Effector memory CD8-positive, alpha-beta T cell (primary cell): ENCODE data around the gene DMWD.

Experiments used
- ATAC-seq: fragments of 150-1000 bp; cut with Tn5 transposase; replicated peaks from 2 replicates; pipeline ENCODE4 v1.10.0; 2021; ENCODE audit warnings: mild to moderate bottlenecking, moderate library complexity
- DNase-seq, 3 experiments: peaks; one replicate each; pipeline ENCODE4 v3.0.0; 2021
- H3K27ac Mint-ChIP-seq, 2 donors: one replicate each; pipeline ENCODE4 v1.8.0; 2022; ENCODE audit warnings: mild to moderate bottlenecking in 2 of 2, mixed read lengths in 2 of 2, moderate library complexity in 2 of 2
- H3K27me3 Mint-ChIP-seq, 2 donors: one replicate each; pipeline ENCODE4 v1.8.0; 2022; ENCODE audit warnings: mixed read lengths in 2 of 2
- H3K36me3 Mint-ChIP-seq: one replicate; pipeline ENCODE4 v1.8.0; 2022; ENCODE audit warnings: mild to moderate bottlenecking, moderate library complexity, mixed read lengths; ENCODE audit not compliant: insufficient read depth
- H3K4me1 Mint-ChIP-seq, 2 donors: one replicate each; pipeline ENCODE4 v1.8.0; 2022; ENCODE audit warnings: low read depth in 2 of 2, mixed read lengths in 2 of 2
- H3K4me3 Mint-ChIP-seq, 2 donors: one replicate each; pipeline ENCODE4 v1.8.0; 2022; ENCODE audit warnings: mild to moderate bottlenecking in 2 of 2, mixed read lengths in 2 of 2, moderate library complexity in 2 of 2
- H3K9me3 Mint-ChIP-seq, 2 donors: one replicate each; pipeline ENCODE4 v1.8.0; 2022; ENCODE audit warnings: mixed read lengths in 2 of 2

The DMWD gene

DNA sequence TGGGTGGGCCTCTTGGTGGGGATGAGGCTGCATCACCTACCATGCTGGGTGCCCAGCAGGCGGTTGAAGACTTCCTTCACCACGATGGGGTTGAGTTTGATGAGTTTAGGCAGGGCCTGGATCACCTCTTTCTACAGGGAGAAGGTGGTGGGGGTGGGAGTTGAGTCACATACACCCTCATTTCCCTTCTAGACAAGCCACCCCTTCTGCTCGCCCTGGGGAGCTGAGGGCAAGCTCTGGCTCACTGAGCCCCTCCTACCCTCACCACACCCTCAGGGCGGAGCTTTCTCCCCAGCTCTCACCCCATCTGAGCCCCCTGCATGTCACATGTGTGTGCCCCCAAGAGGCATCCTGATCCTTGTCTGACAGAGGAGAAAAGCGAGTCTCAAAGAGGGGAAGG is 30.1 kb upstream of the DMWD start:
- H3K36me3 Mint-ChIP-seq: peaks cover 14% of the 10 kb centered on the region
- DNase-seq (no peak), ATAC-seq (no peak)
- no peaks in the 10 kb centered on the region for H3K27me3 Mint-ChIP-seq
- H3K9me3 Mint-ChIP-seq: no peaks in the 10 kb centered on the region
- no peak overlapping the region for H3K4me3 Mint-ChIP-seq
- peaks cover 0 to 3% of the 10 kb centered on the region in 2 donors for H3K4me1 Mint-ChIP-seq
- H3K27ac Mint-ChIP-seq: no peak overlapping the region

DNA sequence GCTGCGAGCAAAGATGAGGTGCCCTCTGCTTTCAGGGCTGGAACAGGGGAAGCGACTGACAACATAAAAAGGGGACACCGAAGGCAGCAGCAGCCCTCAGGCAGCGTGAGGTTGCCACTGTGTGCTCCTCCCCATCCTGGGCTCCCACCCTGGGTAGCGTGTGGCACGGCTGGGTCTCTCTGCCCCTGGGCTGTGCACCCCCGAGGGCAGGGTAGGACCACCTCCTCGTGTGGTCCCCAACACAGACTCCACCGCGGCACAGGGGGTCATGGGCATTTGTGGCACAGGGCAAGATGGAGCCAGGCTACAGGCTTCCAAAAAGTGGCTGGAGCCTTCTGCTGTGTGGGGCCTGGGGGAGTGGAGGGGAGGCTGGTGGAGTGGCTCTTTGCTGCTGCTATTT is 28.9 kb upstream of the DMWD start:
- Mint-ChIP-seq H3K4me3 (no peak overlapping the region), H3K27ac (peak overlapping the region in 1 of 2 donors; percentile 41), H3K9me3 (no peaks in the 10 kb centered on the region), H3K36me3 (peaks cover 14% of the 10 kb centered on the region), H3K4me1 (peaks cover 0 to 5% of the 10 kb centered on the region in 2 donors), H3K27me3 (no peaks in the 10 kb centered on the region)
- ATAC-seq: no peak
- DNase-seq: no peak

DNA sequence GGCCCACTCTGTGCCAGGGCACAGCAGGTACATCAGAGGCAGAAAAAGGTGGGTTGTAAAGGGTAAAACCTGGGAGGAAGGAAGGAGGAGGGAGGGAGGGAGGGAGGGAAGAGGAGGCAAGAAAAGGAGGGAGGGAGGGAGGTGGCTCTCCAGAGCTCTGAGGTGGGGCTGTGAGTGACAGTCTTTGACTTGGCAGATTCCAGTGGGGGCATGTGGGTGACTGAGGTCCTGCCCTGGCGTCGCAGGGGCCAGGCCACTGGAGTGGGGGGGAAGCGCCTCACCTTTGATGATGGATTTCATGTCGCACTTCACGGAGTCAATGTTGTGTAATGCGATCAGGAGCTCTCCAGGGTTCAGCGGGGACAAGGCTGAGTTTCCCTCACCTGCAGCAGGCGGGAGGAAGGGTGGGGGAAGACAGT is 28.5 kb upstream of the DMWD start:
- DNase-seq: no peak
- Mint-ChIP-seq H3K4me3 (no peak overlapping the region), H3K9me3 (no peaks in the 10 kb centered on the region), H3K36me3 (peaks cover 14% of the 10 kb centered on the region), H3K27me3 (no peaks in the 10 kb centered on the region), H3K27ac (peak overlapping the region in 1 of 2 donors; percentile 41), H3K4me1 (peaks cover 0 to 5% of the 10 kb centered on the region in 2 donors)
- no peak for ATAC-seq

DNA sequence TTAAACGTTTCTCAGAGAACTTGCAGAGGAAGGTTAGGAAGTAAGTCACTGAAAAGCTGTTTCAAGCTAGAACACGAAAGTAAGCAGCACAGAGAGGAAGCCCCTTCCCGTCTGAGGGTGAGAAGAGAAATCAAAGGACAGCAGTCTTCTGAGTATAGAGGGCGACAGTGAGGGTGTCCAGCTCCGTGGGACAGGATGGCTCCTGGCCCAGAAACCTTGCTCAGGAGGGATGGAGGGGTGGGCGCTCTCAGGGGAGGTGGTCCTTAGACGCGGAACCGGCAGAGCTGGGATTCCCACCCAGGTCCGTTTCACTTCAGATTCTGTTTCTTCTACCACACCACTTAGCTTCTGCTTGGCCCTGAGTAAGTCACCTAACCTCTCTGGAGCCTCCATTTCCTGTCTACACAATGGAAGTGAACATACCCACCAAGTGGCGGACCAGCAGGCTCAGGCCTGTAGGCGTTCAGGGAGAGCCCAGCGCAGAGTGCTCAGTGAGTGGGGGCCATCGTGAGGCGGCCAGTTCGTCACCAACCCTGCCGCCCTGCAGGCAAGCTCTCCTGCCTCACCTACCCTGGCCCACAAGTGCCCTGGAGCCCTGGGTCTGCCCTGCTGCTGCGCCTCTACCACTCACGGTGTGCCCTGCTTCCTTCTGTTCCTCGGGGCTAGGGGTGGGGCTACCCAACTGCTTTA is 27.9 kb upstream of the DMWD start:
- Mint-ChIP-seq H3K4me1 (peaks cover 0 to 5% of the 10 kb centered on the region in 2 donors), H3K27ac (no peak overlapping the region), H3K4me3 (no peak overlapping the region), H3K9me3 (no peaks in the 10 kb centered on the region), H3K36me3 (peaks cover 14% of the 10 kb centered on the region), H3K27me3 (no peaks in the 10 kb centered on the region)
- DNase-seq (no peak), ATAC-seq (no peak)

DNA sequence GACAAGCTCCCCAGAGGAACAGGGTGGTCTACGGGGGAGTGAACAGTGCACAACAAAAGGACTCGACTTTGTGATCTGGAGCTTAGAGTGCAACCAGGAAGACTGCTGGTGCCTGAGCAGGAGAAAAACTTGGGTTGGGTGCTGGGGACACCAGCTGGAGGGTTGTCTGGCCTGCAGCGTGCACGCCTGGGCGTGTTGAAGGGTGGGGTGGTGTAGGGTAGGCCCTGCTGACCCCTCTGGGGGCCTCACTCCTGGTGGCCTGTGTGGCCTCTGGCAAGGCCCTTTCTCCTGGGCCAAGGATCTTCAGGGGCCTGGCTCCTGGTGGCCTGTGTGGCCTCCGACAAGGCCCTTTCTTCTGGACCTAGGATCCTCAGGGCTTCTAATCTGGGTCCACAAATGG is 27.1 kb upstream of the DMWD start:
- DNase-seq (no peak), ATAC-seq (no peak)
- H3K4me1 Mint-ChIP-seq: peaks cover 0 to 5% of the 10 kb centered on the region in 2 donors
- peaks cover 14% of the 10 kb centered on the region for H3K36me3 Mint-ChIP-seq
- H3K27me3 Mint-ChIP-seq: no peaks in the 10 kb centered on the region
- H3K9me3 Mint-ChIP-seq: no peaks in the 10 kb centered on the region
- H3K27ac Mint-ChIP-seq: peak overlapping the region in 1 of 2 donors; percentile 20
- no peak overlapping the region for H3K4me3 Mint-ChIP-seq

DNA sequence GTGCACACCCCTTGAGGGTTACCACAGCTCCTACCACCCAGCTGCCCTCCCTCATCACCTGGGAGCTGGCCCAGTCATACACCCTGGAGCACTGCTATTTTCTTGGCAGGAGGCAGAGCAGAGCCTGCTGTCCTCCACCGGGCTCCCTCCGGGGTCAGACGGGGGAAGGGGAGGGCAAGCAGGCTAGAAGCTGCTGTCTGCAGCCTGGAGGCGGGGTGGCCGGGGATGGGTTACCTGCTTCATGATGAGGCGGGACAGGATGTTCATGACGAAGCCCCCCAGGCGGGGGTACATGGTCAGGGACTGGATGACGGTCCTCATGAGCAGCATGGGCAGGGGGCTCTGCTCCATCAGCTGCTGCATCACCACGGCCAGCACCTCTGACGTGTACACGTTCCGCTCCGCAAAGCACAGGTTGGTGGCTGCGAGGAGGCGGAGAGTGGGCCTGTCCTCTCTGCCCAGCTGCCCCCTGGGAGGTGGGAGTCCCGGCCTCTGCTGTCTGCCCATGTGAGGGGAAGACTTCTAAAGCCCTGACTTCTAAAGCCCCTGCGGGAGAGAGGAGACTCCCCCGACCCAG is 25.2 kb upstream of the DMWD start:
- ATAC-seq (peak; percentile 10), DNase-seq (no peak)
- Mint-ChIP-seq H3K4me1 (peaks cover 0 to 4% of the 10 kb centered on the region in 2 donors), H3K27me3 (no peaks in the 10 kb centered on the region), H3K27ac (peak overlapping the region in 1 of 2 donors; percentile 49), H3K9me3 (no peaks in the 10 kb centered on the region), H3K4me3 (no peak overlapping the region), H3K36me3 (peaks cover 18% of the 10 kb centered on the region)

DNA sequence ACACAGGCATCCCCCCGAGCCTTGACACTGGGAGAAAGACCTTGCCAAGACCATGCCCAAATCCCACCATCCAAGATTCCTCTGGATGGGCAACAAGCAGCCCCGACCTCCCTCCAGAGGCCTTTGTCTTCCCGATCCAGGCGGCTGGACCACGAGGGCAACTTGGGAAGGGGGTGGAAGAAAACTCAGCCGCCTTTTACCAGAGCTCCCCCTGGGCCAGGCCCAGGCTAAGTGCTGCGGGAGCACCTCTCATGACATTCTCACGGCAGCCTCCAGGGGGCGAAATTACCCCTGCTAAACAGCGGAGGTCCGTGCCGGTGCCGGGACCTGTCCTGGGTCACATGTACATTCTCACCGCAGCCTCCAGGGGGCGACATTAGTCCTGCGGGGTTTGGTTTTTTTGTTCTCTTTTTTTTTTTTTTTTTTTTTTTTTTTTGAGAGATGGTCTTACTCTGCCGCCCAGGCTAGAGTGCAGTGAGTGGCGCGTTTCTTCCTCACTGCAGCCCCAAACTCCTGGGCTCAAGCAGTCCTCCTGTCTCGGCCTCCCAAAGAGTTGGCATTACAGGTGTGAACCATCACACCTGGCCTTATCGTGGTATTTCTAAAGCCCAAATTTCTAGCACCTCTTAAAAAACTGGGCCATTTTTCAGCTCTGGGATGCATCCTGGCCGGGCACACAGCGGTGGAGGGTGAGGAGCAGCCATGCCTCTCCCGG is 24.5 kb upstream of the DMWD start:
- peak; percentile 96 for DNase-seq
- H3K27me3 Mint-ChIP-seq: no peaks in the 10 kb centered on the region
- peaks cover 18% of the 10 kb centered on the region for H3K36me3 Mint-ChIP-seq
- H3K27ac Mint-ChIP-seq: peak overlapping the region in 1 of 2 donors; percentile 49
- ATAC-seq: peak; percentile 100
- no peaks in the 10 kb centered on the region for H3K9me3 Mint-ChIP-seq
- no peak overlapping the region for H3K4me3 Mint-ChIP-seq
- peaks cover 0 to 4% of the 10 kb centered on the region in 2 donors for H3K4me1 Mint-ChIP-seq

DNA sequence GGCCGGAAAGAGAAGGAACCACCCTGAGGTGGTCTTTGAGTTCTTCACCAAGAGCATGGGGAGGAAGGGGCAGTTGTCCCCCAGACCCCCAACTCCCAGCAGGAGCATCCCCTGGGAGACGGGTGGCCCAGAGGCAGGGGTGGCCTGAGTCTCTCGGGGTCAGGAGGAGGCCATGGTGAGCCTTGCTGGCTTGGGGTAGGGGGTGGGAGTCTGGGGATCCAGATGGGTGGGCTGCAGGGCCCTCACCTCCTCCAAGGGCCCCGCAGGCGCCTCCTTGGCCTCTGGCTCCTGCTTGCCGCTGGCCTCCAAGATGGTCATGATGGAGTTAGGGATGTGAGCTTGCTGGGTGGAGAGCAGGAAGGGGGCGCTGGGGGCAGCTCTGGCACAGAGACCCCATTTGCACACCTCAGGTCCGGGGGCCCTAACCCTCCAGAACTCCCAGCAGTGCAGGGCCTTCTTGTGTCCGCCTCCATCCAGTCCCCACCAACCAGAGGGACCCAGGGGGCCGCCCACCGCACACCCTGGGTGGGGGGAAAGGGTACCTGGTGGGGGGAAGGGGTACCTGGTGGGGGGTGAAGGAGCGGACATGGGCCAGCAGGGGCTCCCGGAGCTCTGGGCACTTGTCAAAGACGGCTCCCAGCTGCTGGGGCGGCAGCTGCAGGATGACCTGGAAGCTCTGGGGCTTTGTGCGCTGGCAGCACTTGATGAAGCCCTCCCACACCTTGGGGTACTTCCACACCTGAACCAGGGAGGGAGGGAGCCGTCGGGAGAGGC is 23.8 kb upstream of the DMWD start:
- no peak overlapping the region for H3K4me3 Mint-ChIP-seq

DNA sequence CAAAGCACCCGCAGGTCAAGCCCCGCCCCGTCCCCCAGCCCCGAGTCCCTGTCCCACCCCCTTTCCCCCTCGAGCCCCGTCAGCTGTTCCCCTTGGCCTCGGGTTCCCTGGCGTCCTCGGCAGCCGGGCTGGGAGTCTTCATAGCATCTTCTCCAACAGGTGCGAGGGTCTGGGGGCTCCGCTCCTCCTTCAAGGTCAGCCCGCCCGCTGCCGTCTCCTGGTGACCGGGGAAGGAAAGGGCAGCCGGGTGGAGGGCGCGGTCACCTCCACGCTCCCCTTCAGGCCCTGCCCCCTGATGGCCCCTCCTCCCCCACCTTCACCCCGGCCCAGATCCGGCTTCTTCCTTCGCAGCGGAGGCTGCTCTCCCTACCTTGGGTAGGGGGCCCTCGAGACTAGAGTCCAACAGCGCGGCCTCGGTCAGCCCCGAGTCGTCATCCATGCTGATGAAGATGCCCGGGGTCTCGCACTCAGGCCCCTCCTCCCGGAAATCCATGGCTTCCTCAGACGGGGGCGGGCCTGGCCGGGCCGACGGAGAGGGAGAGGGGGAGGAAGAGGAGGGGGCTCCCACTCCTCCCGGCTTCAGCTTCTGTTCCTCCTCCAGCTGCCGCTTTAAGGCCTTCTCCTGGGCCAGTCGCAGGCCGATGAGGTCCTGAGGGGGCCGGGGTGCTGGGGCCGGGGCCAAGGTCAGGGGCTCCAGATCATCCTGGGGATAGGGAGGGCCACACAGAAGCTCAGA is 23.0 kb upstream of the DMWD start:
- no peak for ATAC-seq
- no peaks in the 10 kb centered on the region for H3K27me3 Mint-ChIP-seq
- H3K4me1 Mint-ChIP-seq: peaks cover 0 to 2% of the 10 kb centered on the region in 2 donors
- H3K36me3 Mint-ChIP-seq: peaks cover 19% of the 10 kb centered on the region
- H3K4me3 Mint-ChIP-seq: no peak overlapping the region
- no peak overlapping the region for H3K27ac Mint-ChIP-seq
- no peak for DNase-seq
- no peaks in the 10 kb centered on the region for H3K9me3 Mint-ChIP-seq

More for the DNA sequence above, 23.8 kb upstream of the DMWD start:
- DNase-seq (no peak), ATAC-seq (no peak)
- no peaks in the 10 kb centered on the region for H3K27me3 Mint-ChIP-seq
- no peak overlapping the region for H3K27ac Mint-ChIP-seq
- H3K36me3 Mint-ChIP-seq: peaks cover 18% of the 10 kb centered on the region
- H3K4me1 Mint-ChIP-seq: peaks cover 0 to 4% of the 10 kb centered on the region in 2 donors
- H3K9me3 Mint-ChIP-seq: no peaks in the 10 kb centered on the region

DNA sequence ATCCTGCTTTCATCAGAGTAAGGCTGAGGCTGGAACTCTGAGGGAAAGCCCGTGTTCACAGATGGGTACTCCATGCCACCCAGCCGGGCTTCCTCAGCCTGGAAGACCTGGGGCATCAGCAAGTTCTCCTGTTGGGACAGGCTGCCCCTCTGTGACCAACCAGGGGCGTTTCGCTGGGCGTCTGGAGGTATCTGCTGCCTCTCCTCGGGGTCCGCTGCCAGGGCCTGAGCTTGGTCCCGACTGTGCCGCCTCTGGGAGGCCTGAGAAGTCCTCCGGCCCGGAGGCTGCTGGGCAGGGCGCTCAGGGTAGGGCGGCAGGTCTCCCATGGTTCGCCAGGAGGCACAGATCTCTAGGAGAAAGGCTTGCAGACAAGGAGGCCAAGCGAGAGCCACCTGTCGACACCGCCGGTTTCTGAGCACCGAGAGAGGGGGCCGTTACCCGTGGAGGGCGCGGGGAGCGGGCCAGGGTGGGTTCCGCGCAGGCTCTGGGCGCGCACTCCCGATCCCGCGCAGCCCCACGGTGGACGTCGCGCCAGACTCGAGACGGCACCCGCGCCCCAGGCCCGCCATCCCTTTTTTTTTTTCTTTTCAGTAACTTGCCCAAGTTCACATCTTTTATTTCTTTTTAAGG is 22.3 kb upstream of the DMWD start, which contains the start of gene RSPH6A:
Gene RSPH6A, minus strand, starts transcription at position 458 of the 630 bp plus-strand sequence. Its CDS starts 132 bp downstream, at position 326.
- Mint-ChIP-seq H3K36me3 (peaks cover 19% of the 10 kb centered on the region), H3K27me3 (no peaks in the 10 kb centered on the region), H3K4me1 (peaks cover 0 to 2% of the 10 kb centered on the region in 2 donors), H3K4me3 (no peak within 1 kb of the TSS), H3K27ac (no peak within 1 kb of the TSS), H3K9me3 (no peaks in the 10 kb centered on the region)
- ATAC-seq (no peak), DNase-seq (no peak)

DNA sequence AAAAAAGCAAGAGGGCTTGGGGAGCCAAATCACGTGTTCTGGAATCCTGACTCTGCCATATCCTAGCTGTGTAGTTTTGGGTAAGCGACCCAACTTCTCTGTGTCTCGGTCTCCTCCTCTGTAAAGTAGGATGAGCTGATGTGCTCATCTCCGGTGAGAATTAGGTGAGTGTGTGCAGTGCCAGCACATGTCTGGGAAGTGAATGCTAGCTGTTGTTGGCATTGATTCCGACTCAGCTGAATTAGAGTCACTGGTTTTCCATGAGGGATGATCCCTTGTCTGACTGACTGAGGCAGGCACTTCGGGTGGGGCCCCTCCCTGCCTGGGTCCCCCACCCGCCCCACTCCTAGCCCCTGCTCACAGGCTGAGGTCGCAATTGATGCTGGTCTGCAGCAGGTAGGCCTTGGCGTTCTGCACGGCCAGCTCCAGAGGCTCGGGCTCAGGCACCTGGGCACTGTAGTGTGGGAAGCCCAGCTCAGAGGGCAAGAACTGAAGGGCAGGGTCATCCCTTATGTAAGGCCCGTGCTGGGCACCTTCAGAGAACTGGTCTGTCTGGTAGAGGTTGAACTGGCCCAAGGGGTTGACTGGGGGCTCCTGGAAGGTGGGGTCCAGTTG is 21.6 kb upstream of the DMWD start:
- Mint-ChIP-seq H3K4me3 (no peak overlapping the region), H3K27ac (no peak overlapping the region), H3K4me1 (peaks cover 0 to 2% of the 10 kb centered on the region in 2 donors), H3K27me3 (no peaks in the 10 kb centered on the region), H3K36me3 (peaks cover 19% of the 10 kb centered on the region), H3K9me3 (no peaks in the 10 kb centered on the region)
- no peak for ATAC-seq
- DNase-seq: no peak

DNA sequence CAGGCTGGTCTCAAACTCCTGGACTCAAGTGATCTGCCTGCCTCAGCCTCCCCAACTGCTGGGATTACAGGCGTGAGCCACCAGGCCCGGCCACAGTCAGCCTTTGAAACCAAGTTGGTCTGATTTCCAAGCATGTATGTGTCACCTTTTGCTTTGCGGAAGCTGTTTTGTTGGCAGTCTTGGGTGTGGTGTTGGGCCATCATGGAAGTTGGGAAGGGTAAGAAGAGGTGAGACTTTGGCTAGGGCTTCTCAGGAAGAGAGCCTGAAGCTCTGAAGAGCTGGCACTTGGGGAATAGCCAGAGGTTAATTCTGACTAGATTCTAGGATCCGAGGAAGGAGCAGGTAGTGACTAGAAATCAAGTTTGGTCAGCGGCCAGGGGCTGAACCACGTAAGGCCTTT is 19.7 kb upstream of the DMWD start:
- no peak for ATAC-seq
- no peak for DNase-seq
- no peaks in the 10 kb centered on the region for H3K9me3 Mint-ChIP-seq
- peaks cover 0 to 2% of the 10 kb centered on the region in 2 donors for H3K4me1 Mint-ChIP-seq
- H3K4me3 Mint-ChIP-seq: no peak overlapping the region
- H3K36me3 Mint-ChIP-seq: peaks cover 14% of the 10 kb centered on the region
- H3K27ac Mint-ChIP-seq: no peak overlapping the region
- no peaks in the 10 kb centered on the region for H3K27me3 Mint-ChIP-seq
